IPS-15b (cell line): ENCODE measurements around the gene TTR.

Experiments used
- H3K27me3 ChIP-seq: one replicate; pipeline ENCODE4 v1.6.1; 2013; ENCODE audit warnings: low read length; ENCODE audit not compliant: control insufficient read depth, insufficient read depth
- H3K36me3 ChIP-seq: one replicate; pipeline ENCODE4 v1.6.1; 2013; ENCODE audit warnings: low read length; ENCODE audit not compliant: control insufficient read depth, insufficient read depth
- H3K4me1 ChIP-seq: one replicate; pipeline ENCODE4 v1.6.1; 2013; ENCODE audit warnings: mild to moderate bottlenecking, low read length; ENCODE audit not compliant: control insufficient read depth, insufficient read depth
- H3K4me3 ChIP-seq: one replicate; pipeline ENCODE4 v1.5.1; 2013; ENCODE audit warnings: low read depth, low read length
- H3K9ac ChIP-seq: one replicate; pipeline ENCODE4 v1.6.1; 2013; ENCODE audit warnings: low read depth, mild to moderate bottlenecking, low read length
- H3K9me3 ChIP-seq: one replicate; pipeline ENCODE4 v1.6.1; 2013; ENCODE audit warnings: mild to moderate bottlenecking, low read length; ENCODE audit not compliant: control insufficient read depth, insufficient read depth

TTR gene

GRCh38 chr18:31646332-31647126 lies 54.9 kb downstream of the TTR start:
- no peaks in the 10 kb centered on the region for H3K9me3 ChIP-seq
- H3K27me3 ChIP-seq: no peaks in the 10 kb centered on the region
- no peak overlapping the region for H3K9ac ChIP-seq
- H3K4me1 ChIP-seq: peaks cover 18% of the 10 kb centered on the region
- H3K36me3 ChIP-seq: no peaks in the 10 kb centered on the region
- no peak overlapping the region for H3K4me3 ChIP-seq

- Histone ChIP-seq H3K9me3 (no peaks in the 10 kb centered on the region), H3K9ac (no peak overlapping the region), H3K36me3 (no peaks in the 10 kb centered on the region), H3K27me3 (no peaks in the 10 kb centered on the region), H3K4me3 (no peak overlapping the region), H3K4me1 (peaks cover 18% of the 10 kb centered on the region)
Measured at GRCh38 chr18:31647127-31647753, 55.6 kb downstream of the TTR start.
